GM21737 (cell line): ENCODE measurements around the gene SCAMP5.
A peak's percentile ranks its signal among the peaks of the same experiment; 100 is the strongest.

Experiments used
- ATAC-seq: cut with Tn5 transposase; IDR thresholded peaks from one replicate; pipeline ENCODE4 v1.9.1; 2021; ENCODE audit warnings: mild to moderate bottlenecking, moderate library complexity; ENCODE audit not compliant: unreplicated experiment

Gene SCAMP5

GRCh38 chr15:74976159-74976558 lies 19.2 kb upstream of the SCAMP5 start:
- ATAC-seq = no peak

DNA sequence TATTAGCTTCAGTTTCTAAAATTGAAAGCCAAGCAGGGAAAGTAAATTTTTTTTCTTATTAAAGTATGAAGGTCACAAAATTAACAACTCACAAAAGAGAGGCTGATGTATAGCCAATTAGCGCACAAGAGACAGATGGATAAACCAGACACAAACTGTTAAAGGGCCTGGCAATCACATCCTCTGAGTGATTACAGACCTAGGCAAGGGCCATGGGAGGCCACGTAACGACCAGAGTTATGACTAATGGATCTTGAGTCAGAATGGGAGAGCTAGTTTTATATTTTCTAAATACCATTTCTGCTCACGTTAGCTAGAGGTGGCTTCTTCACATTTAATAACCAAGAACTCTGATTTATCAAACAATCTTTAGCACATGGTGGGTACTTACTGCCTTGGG lies 17.8 kb upstream of the SCAMP5 start:
- ATAC-seq = no peak

GRCh38 chr15:74978077-74978476 lies 17.3 kb upstream of the SCAMP5 start:
- ATAC-seq = no peak

- ATAC-seq = no peak
Measured at GRCh38 chr15:74978503-74978902, 16.9 kb upstream of the SCAMP5 start.

DNA sequence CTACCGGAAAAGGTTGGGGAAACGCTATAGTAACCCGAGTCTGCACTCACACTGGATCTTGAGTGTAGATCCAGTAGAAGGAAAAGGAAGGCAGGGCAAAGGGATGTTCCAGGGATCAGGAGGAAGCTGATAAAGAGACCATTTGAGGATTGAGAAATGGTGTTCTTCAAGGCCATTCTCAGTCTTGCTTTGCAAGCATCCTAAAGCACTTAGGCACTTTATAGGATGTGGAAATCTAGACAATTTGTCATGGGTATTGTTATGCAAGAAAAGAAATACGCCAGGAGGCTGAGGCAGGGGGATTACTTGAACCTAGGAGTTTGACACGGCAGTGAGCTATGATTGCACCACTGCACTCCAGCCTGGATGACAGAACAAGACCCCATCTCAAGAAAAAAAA lies 13.2 kb upstream of the SCAMP5 start:
- ATAC-seq = no peak

GRCh38 chr15:74983725-74984231 lies 11.6 kb upstream of the SCAMP5 start:
- ATAC-seq = no peak

DNA sequence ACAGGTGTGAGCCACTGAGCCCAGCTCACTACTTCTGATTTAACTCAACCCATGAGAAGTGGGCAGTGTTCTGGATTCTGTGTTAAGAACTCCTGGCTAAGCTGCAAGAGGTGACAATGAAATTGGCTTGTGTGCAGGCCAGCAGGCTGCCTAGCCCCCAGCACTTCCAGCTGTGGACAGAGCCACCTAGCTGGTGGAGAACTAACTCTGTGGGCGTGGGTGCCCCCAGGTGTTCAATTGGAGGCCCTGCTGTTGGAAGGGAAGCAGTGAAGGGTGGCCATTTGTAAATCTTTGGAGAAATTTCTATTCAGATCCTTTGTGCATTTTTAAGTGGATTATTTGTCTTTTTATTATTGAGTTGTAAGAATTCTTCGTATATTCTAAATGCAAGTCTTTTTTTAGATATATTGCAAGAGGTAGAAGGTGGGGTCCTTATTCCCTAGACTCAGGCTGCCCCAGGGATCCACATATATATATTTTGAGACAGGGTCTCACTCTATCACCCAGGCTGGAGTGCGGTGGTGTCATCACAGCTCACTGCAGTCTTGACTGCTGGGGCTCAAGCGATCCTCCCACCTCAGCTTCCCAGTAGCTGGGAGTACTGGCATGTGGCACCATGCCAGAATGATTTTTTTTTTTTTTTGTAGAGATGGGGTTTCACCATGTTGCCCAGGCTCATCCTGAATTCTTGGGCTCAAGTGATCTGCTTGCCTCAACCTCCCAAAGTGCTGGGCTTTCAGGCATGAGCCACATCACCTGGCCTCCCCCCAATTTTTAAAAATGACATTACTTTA lies 7.2 kb upstream of the SCAMP5 start:
- no peak for ATAC-seq

GRCh38 chr15:74989527-74989926 lies 5.8 kb upstream of the SCAMP5 start:
- no peak for ATAC-seq

- no peak for ATAC-seq
Measured at GRCh38 chr15:74992619-74993018, 2.7 kb upstream of the SCAMP5 start.

DNA sequence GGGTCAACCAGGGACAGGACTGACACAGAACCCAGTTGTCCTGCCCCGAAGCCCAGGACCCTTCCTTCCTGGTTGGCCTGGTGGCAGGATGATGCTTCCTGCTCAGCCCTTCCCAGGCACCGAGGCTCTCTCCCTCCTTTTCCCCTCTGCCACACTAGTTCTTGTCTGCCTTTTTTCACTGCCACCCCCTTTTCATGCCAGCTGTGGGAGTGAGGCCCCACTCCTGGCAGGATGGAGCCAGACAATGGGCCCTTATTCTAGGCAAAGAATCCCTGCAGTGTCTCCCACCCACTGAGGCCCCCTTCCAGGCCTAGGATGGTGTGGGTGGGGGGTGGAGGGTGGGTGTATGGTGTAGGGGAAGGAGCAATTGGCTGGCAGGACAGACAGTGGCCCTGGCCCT lies 1.1 kb upstream of the SCAMP5 start:
- ATAC-seq = no peak

DNA sequence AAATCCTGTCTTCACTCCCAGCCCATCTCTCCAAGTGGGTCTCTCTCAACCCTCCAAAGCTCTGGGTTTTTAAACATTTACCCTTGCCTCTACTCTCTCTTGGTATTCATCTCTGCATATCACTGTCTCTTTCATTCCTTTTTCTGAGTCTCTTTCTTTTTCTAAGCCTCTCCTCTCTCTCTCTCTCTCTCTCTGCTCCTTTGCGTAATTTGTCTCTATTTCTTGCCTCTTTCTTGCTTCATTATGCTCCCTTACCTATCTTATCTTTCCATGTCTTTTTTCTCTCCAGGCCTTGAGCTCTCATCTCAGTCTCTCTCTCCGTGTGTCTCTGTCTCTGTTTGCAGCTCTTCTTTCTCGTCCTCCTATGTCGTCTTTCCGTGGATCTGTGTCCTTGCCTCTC lies 678 bp upstream of the SCAMP5 start:
- no peak for ATAC-seq

DNA sequence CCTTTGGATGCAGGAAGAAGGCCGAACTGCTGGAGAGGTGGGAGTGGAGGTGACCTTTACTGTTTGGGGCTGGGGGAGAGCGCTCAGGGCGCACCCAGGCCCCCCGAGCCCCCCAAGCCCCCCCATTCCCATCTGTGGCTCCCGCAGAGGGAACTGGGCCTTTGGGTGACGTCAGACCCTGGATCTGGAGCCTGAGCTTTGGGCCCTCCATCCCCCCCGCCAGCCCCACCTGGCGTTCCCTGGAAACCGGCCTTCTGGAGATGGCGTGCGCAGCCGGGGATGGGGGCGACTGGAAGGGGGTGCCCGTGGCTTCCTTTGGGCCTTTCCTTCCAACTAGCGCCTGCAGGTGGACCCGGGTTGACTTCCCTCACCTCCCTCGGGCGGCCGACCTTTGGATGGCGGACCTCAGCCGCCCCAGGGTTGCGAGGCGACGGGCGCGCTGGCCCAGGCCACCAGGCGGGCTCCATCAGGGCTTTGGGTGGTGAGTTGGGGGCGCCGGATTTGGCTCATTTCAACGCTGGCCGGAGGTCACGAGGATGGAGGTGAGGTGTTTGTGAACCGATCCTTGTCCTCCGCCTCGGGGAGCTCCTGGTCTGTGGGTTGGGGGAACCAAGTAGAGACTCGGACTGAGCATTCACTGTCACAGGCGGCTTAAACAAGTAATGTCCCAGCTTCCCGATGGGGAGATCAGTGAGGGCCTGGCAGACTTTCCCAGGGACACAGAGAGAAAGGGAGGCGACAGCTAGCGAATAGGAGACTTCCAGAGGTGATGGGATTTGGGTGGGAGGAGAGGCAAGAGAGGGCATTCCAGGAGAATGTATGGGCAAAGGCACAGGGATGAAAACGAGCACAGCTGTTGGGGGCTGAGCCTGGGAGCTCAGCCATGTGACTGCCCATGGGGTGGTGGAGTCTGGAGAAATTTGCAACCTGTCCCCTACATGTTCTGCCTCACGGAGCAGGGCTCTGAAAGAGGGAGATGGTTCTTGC lies 709 bp downstream of the SCAMP5 start:
- ATAC-seq = no peak

GRCh38 chr15:74997141-74997540 lies 1.8 kb downstream of the SCAMP5 start:
- no peak for ATAC-seq

GRCh38 chr15:74997543-74997942 lies 2.2 kb downstream of the SCAMP5 start:
- ATAC-seq = no peak

- ATAC-seq = no peak
Measured at GRCh38 chr15:75001310-75001709, 5.9 kb downstream of the SCAMP5 start.

- no peak for ATAC-seq
Measured at GRCh38 chr15:75002398-75002797, 7.0 kb downstream of the SCAMP5 start.

GRCh38 chr15:75007216-75007615 lies 11.9 kb downstream of the SCAMP5 start:
- ATAC-seq = no peak

DNA sequence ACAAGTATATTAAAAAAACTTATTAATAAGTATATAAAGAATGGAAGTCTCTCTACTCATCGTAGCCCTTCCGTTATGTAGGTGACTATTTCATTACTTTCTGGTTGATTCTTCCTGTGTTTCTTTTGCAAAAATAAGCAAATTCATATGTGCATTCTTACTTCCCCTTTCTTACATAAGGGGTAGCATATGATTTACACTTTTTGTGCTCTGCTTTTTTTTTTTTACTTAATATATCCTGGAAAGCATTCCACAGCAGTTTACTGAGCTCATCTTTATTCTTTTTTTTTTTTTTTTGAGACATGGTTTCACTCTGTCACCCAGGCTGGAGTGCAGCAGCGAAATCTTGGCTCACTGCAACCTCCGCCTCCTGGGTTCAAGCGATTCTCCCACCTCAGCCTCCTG lies 12.9 kb downstream of the SCAMP5 start:
- ATAC-seq = no peak

- peak; percentile 73 for ATAC-seq
Measured at GRCh38 chr15:75008629-75009326, 13.4 kb downstream of the SCAMP5 start.

GRCh38 chr15:75016431-75016830 lies 21.1 kb downstream of the SCAMP5 start:
- ATAC-seq = no peak

- ATAC-seq = no peak
Measured at GRCh38 chr15:75019916-75020315, 24.6 kb downstream of the SCAMP5 start.
